K562 (cell line): Measurements from ENCODE around the gene RBL1.

Source experiments
- CBFB ChIP-seq: sonication (generic); formaldehyde crosslinking; IDR thresholded peaks from 2 replicates; pipeline ENCODE4 v1.4.0; 2020; ENCODE audit warnings: mild to moderate bottlenecking, missing genetic modification reagents
- CBX5 ChIP-seq: IDR thresholded peaks from 2 replicates; pipeline ENCODE4 v1.6.1; 2014; ENCODE audit warnings: low read depth, borderline replicate concordance
- EP300 ChIP-seq: IDR thresholded peaks from 2 replicates; pipeline ENCODE4 v1.6.1; 2012; ENCODE audit warnings: low read length, improper control_type of control experiment
- EZH2 ChIP-seq: IDR thresholded peaks from 2 replicates; pipeline ENCODE4 v1.6.1; 2012; ENCODE audit warnings: low read depth, mild to moderate bottlenecking, inconsistent platforms, low read length, borderline replicate concordance
- FOXJ2 ChIP-seq: fragments of 200-800 bp; sonication (Bioruptor generic); IDR thresholded peaks from 2 replicates; pipeline ENCODE4 v1.6.1; 2016; ENCODE audit warnings: missing genetic modification characterization, missing compliant biosample characterization
- FOXM1 ChIP-seq, 2 experiments: fragments of 450-650 bp in 1 of 2; sonication (generic) in 1 of 2; formaldehyde crosslinking in 1 of 2; IDR thresholded peaks; 2 replicates each; pipeline versions ENCODE4 v1.6.1 to v1.9.0; 2017 to 2022; ENCODE audit warnings: low read depth in 2 of 2, mild to moderate bottlenecking in 2 of 2, missing genetic modification reagents in 1 of 2, moderate library complexity in 1 of 2
- HDAC2 ChIP-seq: fragments of 450-650 bp; IDR thresholded peaks from 2 replicates; pipeline ENCODE4 v1.6.1; 2016; ENCODE audit warnings: mild to moderate bottlenecking
- MEF2D ChIP-seq: conservative IDR thresholded peaks from 2 replicates; pipeline ENCODE4 v1.6.1; 2016; ENCODE audit warnings: low read depth, missing genetic modification characterization, missing compliant biosample characterization
- POLR2A ChIP-seq: fragments of 450-650 bp; conservative IDR thresholded peaks from 2 replicates; pipeline ENCODE4 v1.6.1; 2016
- YY1 ChIP-seq, 3 experiments: IDR thresholded peaks; 2 replicates each; pipeline ENCODE4 v1.6.1; 2011; ENCODE audit warnings: low read length in 2 of 3, mild to moderate bottlenecking in 2 of 3, moderate library complexity in 2 of 3, borderline replicate concordance in 1 of 3, control low read depth in 1 of 3, low read depth in 1 of 3; ENCODE audit not compliant: insufficient read depth in 3 of 3, insufficient replicate concordance in 2 of 3, control insufficient read depth in 1 of 3, insufficient read length in 1 of 3; ENCODE audit errors: extremely low read depth in 1 of 3
- TF ChIP-seq, protein P1 (sequence below), 2 experiments: fragments of 450-650 bp in 1 of 2; sonication (generic) in 1 of 2; formaldehyde crosslinking in 1 of 2; IDR thresholded peaks in 1 of 2; conservative IDR thresholded peaks in 1 of 2; 2 replicates each; pipeline versions ENCODE4 v1.6.1 to v1.8.1; 2016 to 2023; ENCODE audit warnings: mild to moderate bottlenecking in 2 of 2, moderate library complexity in 2 of 2, inconsistent platforms in 1 of 2, missing genetic modification reagents in 1 of 2
- TF ChIP-seq, protein P2 (sequence below), 3 experiments: IDR thresholded peaks in 2 of 3; conservative IDR thresholded peaks in 1 of 3; 2 replicates each; pipeline ENCODE4 v1.5.1; 2011 to 2012; ENCODE audit warnings: low read length in 3 of 3, mild to moderate bottlenecking in 3 of 3, control low read depth in 2 of 3, improper control_type of control experiment in 1 of 3, inconsistent platforms in 1 of 3, low read depth in 1 of 3, mixed read lengths in 1 of 3, moderate library complexity in 1 of 3; ENCODE audit not compliant: insufficient read depth in 2 of 3

DNA sequence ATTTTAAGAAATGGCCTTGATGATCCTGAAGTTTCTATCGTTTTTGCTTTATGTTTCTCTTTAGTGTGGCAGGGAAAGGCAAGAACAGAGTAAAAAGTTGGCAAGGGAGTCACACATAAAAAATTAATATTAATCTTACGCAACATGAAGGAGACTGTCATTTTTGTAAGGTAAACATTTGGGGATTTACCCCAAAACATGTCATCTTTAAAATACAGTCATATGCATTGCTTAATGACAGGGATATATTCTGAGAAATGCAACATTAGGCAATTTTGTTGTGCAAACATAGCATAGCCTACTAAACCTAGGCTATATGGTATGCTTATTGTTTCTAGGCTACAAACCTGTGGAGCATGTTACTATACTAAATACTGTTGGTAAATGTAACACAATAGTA, 5.4 kb downstream of the RBL1 start:
- TF ChIP-seq CBFB (CRISPR knock-in tag), result no peak
- no peak for TF ChIP-seq HDAC2
- TF ChIP-seq POLR2A, result no peak
- TF ChIP-seq, protein P1, sequence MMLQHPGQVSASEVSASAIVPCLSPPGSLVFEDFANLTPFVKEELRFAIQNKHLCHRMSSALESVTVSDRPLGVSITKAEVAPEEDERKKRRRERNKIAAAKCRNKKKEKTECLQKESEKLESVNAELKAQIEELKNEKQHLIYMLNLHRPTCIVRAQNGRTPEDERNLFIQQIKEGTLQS (IDR thresholded peaks at IDR 0.05), result no peak
- TF ChIP-seq, protein P1 (CRISPR knock-in tag; conservative IDR thresholded peaks at IDR 0.05), result no peak
- TF ChIP-seq, protein P2, sequence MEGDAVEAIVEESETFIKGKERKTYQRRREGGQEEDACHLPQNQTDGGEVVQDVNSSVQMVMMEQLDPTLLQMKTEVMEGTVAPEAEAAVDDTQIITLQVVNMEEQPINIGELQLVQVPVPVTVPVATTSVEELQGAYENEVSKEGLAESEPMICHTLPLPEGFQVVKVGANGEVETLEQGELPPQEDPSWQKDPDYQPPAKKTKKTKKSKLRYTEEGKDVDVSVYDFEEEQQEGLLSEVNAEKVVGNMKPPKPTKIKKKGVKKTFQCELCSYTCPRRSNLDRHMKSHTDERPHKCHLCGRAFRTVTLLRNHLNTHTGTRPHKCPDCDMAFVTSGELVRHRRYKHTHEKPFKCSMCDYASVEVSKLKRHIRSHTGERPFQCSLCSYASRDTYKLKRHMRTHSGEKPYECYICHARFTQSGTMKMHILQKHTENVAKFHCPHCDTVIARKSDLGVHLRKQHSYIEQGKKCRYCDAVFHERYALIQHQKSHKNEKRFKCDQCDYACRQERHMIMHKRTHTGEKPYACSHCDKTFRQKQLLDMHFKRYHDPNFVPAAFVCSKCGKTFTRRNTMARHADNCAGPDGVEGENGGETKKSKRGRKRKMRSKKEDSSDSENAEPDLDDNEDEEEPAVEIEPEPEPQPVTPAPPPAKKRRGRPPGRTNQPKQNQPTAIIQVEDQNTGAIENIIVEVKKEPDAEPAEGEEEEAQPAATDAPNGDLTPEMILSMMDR (IDR thresholded peaks at IDR 0.05 in 2 of 3, conservative IDR thresholded peaks at IDR 0.05 in 1 of 3; ENCODE audit: insufficient read depth in 2 of 3, low read depth in 1 of 3, low read length in 3 of 3), result no peak
- TF ChIP-seq FOXJ2, result no peak
- no peak for TF ChIP-seq EP300
- TF ChIP-seq MEF2D (tag), result no peak
- no peak for TF ChIP-seq EZH2
- TF ChIP-seq FOXM1 (IDR thresholded peaks at IDR 0.05; ENCODE audit: low read depth), result no peak
- TF ChIP-seq FOXM1 (CRISPR knock-in tag; IDR thresholded peaks at IDR 0.05; ENCODE audit: low read depth), result no peak
- no peak for TF ChIP-seq CBX5
- no peak for TF ChIP-seq YY1 (IDR thresholded peaks at IDR 0.05; ENCODE audit: borderline replicate concordance in 1 of 3, control insufficient read depth in 1 of 3, extremely low read depth in 1 of 3, insufficient read depth in 3 of 3, insufficient read length in 1 of 3, insufficient replicate concordance in 2 of 3, low read depth in 1 of 3, low read length in 2 of 3)
